Breast epithelium (tissue), 4 donors: ENCODE measurements around the gene PTPRG. TPM values are rescaled to one million over a fixed set of nuclear protein-coding genes. Genes with fewer than 3 reads are reported as not detected.
A peak's percentile ranks its signal among the peaks of the same experiment; 100 is the strongest.

ENCODE experiments used
- DNase-seq, 2 donors: peaks; one replicate each; pipeline ENCODE4 v3.0.0-alpha.2; 2019; ENCODE audit warnings: low spot score in 2 of 2
- H3K27ac ChIP-seq, 2 donors: fragments of 200-600 bp; sonication (generic) in 1 of 2; one replicate each; pipeline ENCODE4 v1.5.1; 2016 to 2019; ENCODE audit warnings: mild to moderate bottlenecking in 1 of 2
- H3K27me3 ChIP-seq, 2 donors: fragments of 200-600 bp; sonication (generic) in 1 of 2; one replicate each; pipeline versions ENCODE4 v1.5.1 to v1.6.0; 2017 to 2019; ENCODE audit warnings: control low read depth in 1 of 2, mild to moderate bottlenecking in 1 of 2
- H3K36me3 ChIP-seq: fragments of 200-600 bp; one replicate; pipeline ENCODE4 v1.5.1; 2019
- H3K4me1 ChIP-seq, 2 donors: fragments of 200-600 bp; sonication (generic); one replicate each; pipeline ENCODE4 v1.5.1; 2016 to 2019; ENCODE audit warnings: control low read depth in 1 of 2
- H3K4me3 ChIP-seq, 3 donors: fragments of 200-600 bp; sonication (generic); 1 replicate in 2 of 3; 2 replicates in 1 of 3; pipeline ENCODE4 v1.5.1; 2016 to 2019; ENCODE audit warnings: mild to moderate bottlenecking in 3 of 3, moderate library complexity in 2 of 3
- H3K9me3 ChIP-seq, 2 donors: fragments of 200-600 bp; sonication (generic) in 1 of 2; one replicate each; pipeline ENCODE4 v1.5.1; 2016 to 2019; ENCODE audit warnings: control low read depth in 1 of 2
- POLR2A ChIP-seq: fragments of 450-650 bp; IDR thresholded peaks from one replicate; pipeline ENCODE4 v1.6.1; 2016; ENCODE audit warnings: antibody characterized with exemption, mild to moderate bottlenecking, moderate library complexity
- POLR2AphosphoS5 ChIP-seq, 3 donors: sonication (generic); formaldehyde crosslinking; IDR thresholded peaks; one replicate each; pipeline ENCODE4 v1.6.1; 2017; ENCODE audit warnings: antibody characterized with exemption in 3 of 3
- intact Hi-C: fragments of 100-400 bp; cut with DNase I; formaldehyde crosslinking; loops from one replicate; pipeline ENCODE4 v1.15.1; 2023; ENCODE audit warnings: low total_unique reads
- total RNA-seq, 3 donors: library from RNA; depleted of rRNA; stranded (reverse); fragments of >200 nt; gene quantifications; one replicate each; pipeline ENCODE4 v1.1.0, GENCODE V29; 2016
- TF ChIP-seq, protein P1 (sequence below), 3 donors: fragments of 450-650 bp; IDR thresholded peaks; one replicate each; pipeline ENCODE4 v1.5.1; 2016 to 2017; ENCODE audit warnings: antibody characterized with exemption in 3 of 3, mild to moderate bottlenecking in 3 of 3, moderate library complexity in 3 of 3

Gene PTPRG
- total RNA-seq, 3 donors from 2014 or later: 42.3 to 179 (median 61.6) TPM

DNA sequence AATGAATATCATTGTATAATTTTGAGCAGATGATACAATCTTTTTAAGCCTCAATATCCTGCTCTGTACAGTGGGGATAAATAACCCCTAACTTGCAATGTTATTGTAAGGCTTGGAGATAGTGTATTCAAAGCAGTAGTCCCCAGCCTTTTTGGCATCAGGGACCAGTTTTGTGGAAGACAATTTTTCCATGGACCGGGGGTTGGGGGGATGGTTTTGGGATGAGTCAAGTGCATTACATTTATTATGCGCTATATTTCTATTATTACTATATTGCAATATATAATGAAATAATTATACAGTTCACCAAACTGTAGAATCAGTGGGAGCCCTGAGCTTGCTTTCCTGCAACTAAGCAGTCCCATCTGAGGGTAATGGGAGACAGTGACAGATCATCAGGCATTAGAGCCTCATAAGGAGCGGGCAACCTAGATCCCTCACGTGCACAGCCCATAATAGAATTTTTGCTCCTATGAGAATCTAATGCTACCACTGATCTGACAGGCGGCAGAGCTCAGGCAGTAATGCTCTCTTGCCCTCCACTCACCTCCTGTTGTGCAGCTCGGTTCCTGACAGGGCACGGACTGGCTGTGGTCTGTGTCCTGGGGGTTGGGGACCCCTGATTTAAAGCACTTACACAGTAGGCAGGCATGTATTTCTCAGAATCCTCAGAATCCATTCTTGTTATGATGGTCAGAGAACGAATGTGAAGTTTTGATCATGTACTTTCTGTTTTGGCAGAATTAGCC lies 102.2 kb downstream of the PTPRG start:
- peak overlapping the region in 1 of 2 donors; percentile 39 for H3K27ac ChIP-seq
- TF ChIP-seq POLR2A (no peak), POLR2AphosphoS5 (IDR thresholded peaks at IDR 0.05) (no peak)
- TF ChIP-seq, protein P1, sequence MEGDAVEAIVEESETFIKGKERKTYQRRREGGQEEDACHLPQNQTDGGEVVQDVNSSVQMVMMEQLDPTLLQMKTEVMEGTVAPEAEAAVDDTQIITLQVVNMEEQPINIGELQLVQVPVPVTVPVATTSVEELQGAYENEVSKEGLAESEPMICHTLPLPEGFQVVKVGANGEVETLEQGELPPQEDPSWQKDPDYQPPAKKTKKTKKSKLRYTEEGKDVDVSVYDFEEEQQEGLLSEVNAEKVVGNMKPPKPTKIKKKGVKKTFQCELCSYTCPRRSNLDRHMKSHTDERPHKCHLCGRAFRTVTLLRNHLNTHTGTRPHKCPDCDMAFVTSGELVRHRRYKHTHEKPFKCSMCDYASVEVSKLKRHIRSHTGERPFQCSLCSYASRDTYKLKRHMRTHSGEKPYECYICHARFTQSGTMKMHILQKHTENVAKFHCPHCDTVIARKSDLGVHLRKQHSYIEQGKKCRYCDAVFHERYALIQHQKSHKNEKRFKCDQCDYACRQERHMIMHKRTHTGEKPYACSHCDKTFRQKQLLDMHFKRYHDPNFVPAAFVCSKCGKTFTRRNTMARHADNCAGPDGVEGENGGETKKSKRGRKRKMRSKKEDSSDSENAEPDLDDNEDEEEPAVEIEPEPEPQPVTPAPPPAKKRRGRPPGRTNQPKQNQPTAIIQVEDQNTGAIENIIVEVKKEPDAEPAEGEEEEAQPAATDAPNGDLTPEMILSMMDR (IDR thresholded peaks at IDR 0.05): no peak
- H3K27me3 ChIP-seq: no peaks in the 10 kb centered on the region
- no peaks in the 10 kb centered on the region for H3K36me3 ChIP-seq
- intact Hi-C loops: no loop called here
- no peak for DNase-seq
- H3K9me3 ChIP-seq: no peaks in the 10 kb centered on the region
- no peak overlapping the region for H3K4me3 ChIP-seq
- H3K4me1 ChIP-seq: no peaks in the 10 kb centered on the region

DNA sequence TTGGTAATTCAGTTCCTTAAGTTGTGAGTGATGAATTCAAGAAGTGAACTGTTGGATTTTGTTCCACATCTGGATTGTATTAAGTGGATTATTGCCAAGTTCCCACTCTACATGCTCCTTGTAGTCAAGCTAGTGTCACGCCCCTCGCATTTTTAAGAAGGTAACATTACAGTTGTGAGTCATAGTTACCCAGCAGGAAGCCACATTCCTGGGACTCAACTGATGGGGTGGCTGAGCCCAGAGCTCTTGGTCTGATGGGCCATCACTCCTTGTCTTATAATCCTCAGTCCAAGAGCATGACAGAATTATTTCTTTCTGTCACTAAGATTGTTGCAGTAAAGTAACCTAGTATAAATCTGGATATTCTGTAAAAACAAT lies 102.7 kb downstream of the PTPRG start:
- no peaks in the 10 kb centered on the region for H3K36me3 ChIP-seq
- no peaks in the 10 kb centered on the region for H3K9me3 ChIP-seq
- H3K27ac ChIP-seq: peak overlapping the region in 1 of 2 donors; percentile 39
- no peaks in the 10 kb centered on the region for H3K27me3 ChIP-seq
- DNase-seq: no peak
- intact Hi-C loops: no loop called here
- TF ChIP-seq POLR2AphosphoS5 (IDR thresholded peaks at IDR 0.05) (no peak), POLR2A (no peak)
- TF ChIP-seq, protein P1 (IDR thresholded peaks at IDR 0.05): no peak
- H3K4me1 ChIP-seq: no peaks in the 10 kb centered on the region
- H3K4me3 ChIP-seq: no peak overlapping the region

DNA sequence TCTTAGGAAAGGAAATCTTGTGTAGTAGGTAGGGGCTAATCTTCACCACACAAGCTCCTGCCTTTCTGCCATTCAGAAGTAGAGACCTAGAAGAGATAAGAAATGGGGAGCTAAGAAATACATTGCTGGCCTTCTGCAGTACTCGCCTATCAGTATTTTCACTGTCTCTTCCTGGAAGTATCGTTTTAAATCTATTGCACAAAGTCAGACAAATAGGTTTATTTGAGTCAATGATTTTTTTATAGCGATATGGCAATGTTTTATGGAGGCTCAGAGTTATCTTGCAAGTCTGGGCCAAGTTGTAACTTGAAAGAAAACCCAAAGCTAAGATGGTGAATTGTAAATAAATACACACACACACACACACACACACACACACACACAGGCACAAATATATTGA lies 103.8 kb downstream of the PTPRG start:
- H3K27ac ChIP-seq: no peak overlapping the region
- no peak for DNase-seq
- no peaks in the 10 kb centered on the region for H3K36me3 ChIP-seq
- no peaks in the 10 kb centered on the region for H3K9me3 ChIP-seq
- no peak for TF ChIP-seq POLR2AphosphoS5 (IDR thresholded peaks at IDR 0.05)
- TF ChIP-seq, protein P1 (IDR thresholded peaks at IDR 0.05): no peak
- no peak for TF ChIP-seq POLR2A
- no peaks in the 10 kb centered on the region for H3K4me1 ChIP-seq
- intact Hi-C loops: no loop called here
- H3K27me3 ChIP-seq: no peaks in the 10 kb centered on the region
- H3K4me3 ChIP-seq: no peak overlapping the region

DNA sequence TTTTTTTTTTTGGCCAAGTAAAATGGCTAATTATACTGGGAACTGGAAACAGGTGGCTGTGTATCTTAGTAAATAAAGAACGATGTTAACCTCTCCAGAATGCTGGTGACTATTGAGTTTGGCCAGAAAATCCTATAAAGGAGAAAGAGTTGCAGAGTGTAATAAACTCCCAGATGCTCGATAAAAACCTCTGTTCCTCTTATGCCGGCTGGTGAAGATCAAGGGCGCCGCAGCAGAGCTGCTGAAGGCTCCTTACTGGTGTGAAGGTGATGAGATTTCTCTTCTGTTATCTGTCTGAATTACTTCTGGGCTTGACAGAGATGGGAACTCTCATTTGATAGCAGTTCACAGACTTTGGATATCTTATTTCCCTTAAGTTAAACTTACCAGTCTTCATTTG lies 104.6 kb downstream of the PTPRG start:
- Histone ChIP-seq H3K9me3 (no peaks in the 10 kb centered on the region), H3K36me3 (no peaks in the 10 kb centered on the region), H3K4me3 (no peak overlapping the region), H3K4me1 (no peaks in the 10 kb centered on the region), H3K27ac (no peak overlapping the region), H3K27me3 (no peaks in the 10 kb centered on the region)
- no peak for DNase-seq
- TF ChIP-seq, protein P1 (IDR thresholded peaks at IDR 0.05): no peak
- TF ChIP-seq POLR2AphosphoS5 (IDR thresholded peaks at IDR 0.05) (no peak), POLR2A (no peak)
- intact Hi-C loops: no loop called here

DNA sequence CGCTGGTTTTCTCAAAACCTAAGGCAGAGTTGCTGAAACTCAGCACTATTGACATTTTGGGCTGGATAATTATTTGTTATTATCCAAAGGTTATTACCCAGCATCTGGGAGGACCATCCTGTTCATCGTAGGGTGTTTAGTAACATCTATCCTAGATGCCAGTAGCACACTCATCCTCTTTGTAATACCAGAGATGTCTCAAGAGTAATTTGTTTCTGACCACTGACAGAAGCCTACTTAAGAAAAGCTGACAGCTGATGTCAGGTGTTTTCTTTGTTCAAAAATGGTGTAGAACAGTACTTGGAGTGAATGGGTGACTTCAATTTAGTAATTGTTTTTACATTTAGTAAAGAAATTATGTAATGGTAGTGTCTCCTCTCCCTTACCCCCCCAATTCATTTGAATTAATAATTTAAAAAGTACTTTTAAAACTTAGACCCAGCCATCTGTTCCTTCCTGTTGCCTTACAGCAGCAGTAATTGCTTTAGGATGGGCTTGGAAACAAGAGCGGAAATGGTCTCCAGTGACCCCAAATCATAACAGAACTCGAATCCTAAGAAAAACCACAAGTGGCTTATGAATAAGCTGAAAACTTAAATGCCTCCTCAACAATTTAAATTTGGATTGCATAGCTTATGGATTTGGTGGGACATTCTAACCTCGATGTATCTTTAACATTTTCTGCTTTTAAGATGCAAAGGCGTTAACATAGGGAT lies 105.4 kb downstream of the PTPRG start:
- no peak overlapping the region for H3K27ac ChIP-seq
- intact Hi-C loops: no loop called here
- no peaks in the 10 kb centered on the region for H3K36me3 ChIP-seq
- H3K4me1 ChIP-seq: no peaks in the 10 kb centered on the region
- DNase-seq: no peak
- no peak overlapping the region for H3K4me3 ChIP-seq
- no peaks in the 10 kb centered on the region for H3K27me3 ChIP-seq
- TF ChIP-seq POLR2AphosphoS5 (IDR thresholded peaks at IDR 0.05) (no peak), POLR2A (no peak)
- TF ChIP-seq, protein P1 (IDR thresholded peaks at IDR 0.05): no peak
- H3K9me3 ChIP-seq: no peaks in the 10 kb centered on the region
